Measurements from ENCODE around the gene CIAO3. TPM values are rescaled to one million over a fixed set of nuclear protein-coding genes. Genes with fewer than 3 reads are reported as not detected.

Gene CIAO3
- total RNA-seq, 1 experiment from 2014 or later: 32.8 TPM

- ATAC-seq (no peak), DNase-seq (ENCODE audit: low read depth, low spot score) (no peak)
- ChIA-PET RAD21 (ENCODE audit: low non-redundant PET in 1 of 2, low total read pairs in 2 of 2, uncharacterized antibody in 2 of 2, unreplicated experiment in 2 of 2) (no interaction called here), POLR2A (interaction anchor here (0.6 kb wide), 1 partner anchor 58 kb away, joined by 4 read pairs; no protein-coding TSS in a partner anchor), CTCF (no interaction called here)
- Histone ChIP-seq H3K27me3 (ENCODE audit: insufficient read depth, low read length) (no peaks in the 10 kb centered on the region), H3K27ac (ENCODE audit: low read depth, low read length) (no peak overlapping the region), H3K9me3 (ENCODE audit: control insufficient read depth in 1 of 2, insufficient read depth in 1 of 2, low read depth in 1 of 2, low read length in 2 of 2) (no peaks in the 10 kb centered on the region), H3K36me3 (ENCODE audit: control insufficient read depth in 1 of 2, insufficient read depth in 2 of 2, low read length in 2 of 2) (no peaks in the 10 kb centered on the region; a peak in 2 of 4 replicates), H3K4me1 (ENCODE audit: control insufficient read depth in 1 of 2, insufficient read depth in 2 of 2, low read length in 2 of 2) (peaks cover 5 to 19% of the 10 kb centered on the region in 2 experiments), H3K79me2 (ENCODE audit: insufficient read depth, low read length) (peaks cover 38% of the 10 kb centered on the region), H3K4me3 (replicated peaks in 1 of 2; ENCODE audit: low read depth in 1 of 2, low read length in 2 of 2) (no peak overlapping the region), H4K20me1 (ENCODE audit: insufficient read depth) (no peaks in the 10 kb centered on the region), H2AFZ (ENCODE audit: low read depth, low read length, poor library complexity, severe bottlenecking) (no peak overlapping the region), H3K9ac (ENCODE audit: low read length) (no peak overlapping the region), H3K4me2 (ENCODE audit: low read length) (no peak overlapping the region), H3K9me2 (ENCODE audit: insufficient read depth) (no peaks in the 10 kb centered on the region)
- TF ChIP-seq ZNF274 (IDR thresholded peaks at IDR 0.05; ENCODE audit: low read depth, low read length) (no peak), EZH2phosphoT487 (IDR thresholded peaks at IDR 0.05; ENCODE audit: borderline replicate concordance) (no peak), ELF1 (IDR thresholded peaks at IDR 0.05; ENCODE audit: borderline replicate concordance, low read depth) (no peak), JUND (IDR thresholded peaks at IDR 0.05) (no peak), SRF (IDR thresholded peaks at IDR 0.05; ENCODE audit: low read depth) (no peak)
- BruUV-seq (replicated peaks): no TSS peak
- intact Hi-C loops (cut with micrococcal nuclease): no loop called here
These were observed 39.9 kb downstream of the CIAO3 start for GRCh38 chr16:700684-701584.

GRCh38 chr16:698911-699671 lies 41.7 kb downstream of the CIAO3 start:
- Histone ChIP-seq H3K4me3 (replicated peaks in 1 of 2; ENCODE audit: low read depth in 1 of 2, low read length in 2 of 2) (no peak overlapping the region), H3K79me2 (ENCODE audit: insufficient read depth, low read length) (peaks cover 29% of the 10 kb centered on the region), H3K9me2 (ENCODE audit: insufficient read depth) (no peaks in the 10 kb centered on the region), H3K9me3 (ENCODE audit: control insufficient read depth in 1 of 2, insufficient read depth in 1 of 2, low read depth in 1 of 2, low read length in 2 of 2) (no peaks in the 10 kb centered on the region), H3K27me3 (ENCODE audit: insufficient read depth, low read length) (no peaks in the 10 kb centered on the region), H3K4me1 (ENCODE audit: control insufficient read depth in 1 of 2, insufficient read depth in 2 of 2, low read length in 2 of 2) (peaks cover 10 to 28% of the 10 kb centered on the region in 2 experiments), H3K4me2 (ENCODE audit: low read length) (no peak overlapping the region), H3K27ac (ENCODE audit: low read depth, low read length) (no peak overlapping the region), H2AFZ (ENCODE audit: low read depth, low read length, poor library complexity, severe bottlenecking) (no peak overlapping the region), H4K20me1 (ENCODE audit: insufficient read depth) (no peaks in the 10 kb centered on the region), H3K36me3 (ENCODE audit: control insufficient read depth in 1 of 2, insufficient read depth in 2 of 2, low read length in 2 of 2) (no peaks in the 10 kb centered on the region; a peak in 2 of 4 replicates), H3K9ac (ENCODE audit: low read length) (no peak overlapping the region)
- ATAC-seq (no peak), DNase-seq (ENCODE audit: low read depth, low spot score) (no peak)
- intact Hi-C loops (cut with micrococcal nuclease): no loop called here
- BruUV-seq (replicated peaks): no TSS peak
- CTCF ChIA-PET: no interaction called here
- POLR2A ChIA-PET: no interaction called here
- RAD21 ChIA-PET (ENCODE audit: low non-redundant PET in 1 of 2, low total read pairs in 2 of 2, uncharacterized antibody in 2 of 2, unreplicated experiment in 2 of 2): no interaction called here
- TF ChIP-seq EGR1 (IDR thresholded peaks at IDR 0.05; ENCODE audit: low read depth) (no peak), ZNF274 (IDR thresholded peaks at IDR 0.05; ENCODE audit: low read depth, low read length) (no peak), JUND (IDR thresholded peaks at IDR 0.05) (no peak), CTCF (IDR thresholded peaks at IDR 0.05 in 2 of 3, conservative IDR thresholded peaks at IDR 0.05 in 1 of 3; ENCODE audit: borderline replicate concordance in 1 of 3, insufficient read depth in 1 of 3, low read depth in 2 of 3, low read length in 2 of 3) (no peak), CEBPB (IDR thresholded peaks at IDR 0.05; ENCODE audit: low read depth) (no peak), SIN3A (IDR thresholded peaks at IDR 0.05; ENCODE audit: low read depth) (no peak), RAD21 (IDR thresholded peaks at IDR 0.05; ENCODE audit: low read depth) (no peak), SRF (IDR thresholded peaks at IDR 0.05; ENCODE audit: low read depth) (no peak), SP1 (IDR thresholded peaks at IDR 0.05; ENCODE audit: low read depth) (no peak), EZH2phosphoT487 (IDR thresholded peaks at IDR 0.05; ENCODE audit: borderline replicate concordance) (no peak), ATF3 (IDR thresholded peaks at IDR 0.05) (no peak)
